Activated T-cell treated with anti-CD3 and anti-CD28 coated beads, Interleukin-2, amount 50 U/mL, for 72 hours (primary cell): ENCODE measurements around the gene LIAS. TPM values are rescaled to one million over a fixed set of nuclear protein-coding genes. Genes with fewer than 3 reads are reported as not detected.
"Not testable (repeated sequence)": the region's sequence is repeated elsewhere in the genome, so short reads cannot be mapped to it uniquely, and the experiment has no call there.

Experiments
- ATAC-seq, 2 donors: fragments of 150-1000 bp; cut with Tn5 transposase; replicated peaks in 1 of 2; 2 replicates each; pipeline ENCODE4 v1.10.0; 2021; ENCODE audit warnings: moderate library complexity in 2 of 2, mild to moderate bottlenecking in 1 of 2
- DNase-seq, 2 donors: peaks; one replicate each; pipeline ENCODE4 v3.0.0; 2021 to 2022; ENCODE audit warnings: mixed read lengths in 1 of 2
- H3K27ac Mint-ChIP-seq: one replicate; pipeline ENCODE4 v1.8.0; 2022; ENCODE audit warnings: mild to moderate bottlenecking, moderate library complexity, mixed read lengths
- H3K27me3 Mint-ChIP-seq: one replicate; pipeline ENCODE4 v1.8.0; 2022; ENCODE audit warnings: low read depth, mixed read lengths
- H3K36me3 Mint-ChIP-seq, 2 donors: one replicate each; pipeline ENCODE4 v1.8.0; 2022; ENCODE audit warnings: mixed read lengths in 2 of 2, mild to moderate bottlenecking in 1 of 2; ENCODE audit not compliant: insufficient read depth in 2 of 2
- H3K4me1 Mint-ChIP-seq: one replicate; pipeline ENCODE4 v1.8.0; 2022; ENCODE audit warnings: low read depth, mixed read lengths
- H3K4me3 Mint-ChIP-seq, 2 donors: one replicate each; pipeline ENCODE4 v1.8.0; 2022; ENCODE audit warnings: mild to moderate bottlenecking in 2 of 2, mixed read lengths in 2 of 2, moderate library complexity in 2 of 2
- H3K9me3 Mint-ChIP-seq, 2 donors: one replicate each; pipeline ENCODE4 v1.8.0; 2022; ENCODE audit warnings: mixed read lengths in 2 of 2
- total RNA-seq, 2 donors: library from RNA; stranded (reverse); gene quantifications; one replicate each; pipeline ENCODE4 v1.2.3, GENCODE V29; 2022

Gene LIAS
- total RNA-seq, 2 donors from 2014 or later, result 28.3 to 39.5 TPM

DNA sequence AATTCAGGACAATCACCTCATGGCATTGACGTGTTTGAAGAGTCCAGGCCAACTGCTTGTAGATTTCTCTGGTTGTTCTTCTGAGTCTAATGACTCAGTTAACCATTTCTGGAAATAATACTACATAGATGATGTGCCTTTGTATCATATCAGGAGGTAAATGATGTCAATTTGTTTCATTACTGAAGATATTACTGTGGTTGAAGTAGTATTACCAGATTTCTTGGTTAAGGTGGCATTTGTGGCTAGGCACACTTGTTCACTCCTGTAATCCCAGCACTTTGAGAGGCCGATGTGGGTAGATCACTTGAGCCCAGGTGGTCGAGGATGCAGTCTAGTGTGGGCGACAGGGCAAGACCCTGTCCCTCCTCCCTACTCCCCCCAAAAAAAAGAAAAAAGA, 15.9 kb upstream of the LIAS start:
- H3K27ac Mint-ChIP-seq, result peak overlapping the region; percentile 34
- peak; percentile 42 to 56 for ATAC-seq

GRCh38 chr4:39446483-39446841, 12.4 kb upstream of the LIAS start:
- no peaks in the 10 kb centered on the region for H3K9me3 Mint-ChIP-seq
- no peak overlapping the region for H3K27ac Mint-ChIP-seq
- peaks cover 0 to 12% of the 10 kb centered on the region in 2 donors for H3K36me3 Mint-ChIP-seq
- peak overlapping the region in 1 of 2 donors; percentile 66 for H3K4me3 Mint-ChIP-seq
- no peaks in the 10 kb centered on the region for H3K27me3 Mint-ChIP-seq
- DNase-seq, result no peak
- ATAC-seq, result no peak
- H3K4me1 Mint-ChIP-seq, result peaks cover 21% of the 10 kb centered on the region

More for the DNA sequence above, 15.9 kb upstream of the LIAS start:
- no peaks in the 10 kb centered on the region for H3K9me3 Mint-ChIP-seq
- no peak overlapping the region for H3K4me3 Mint-ChIP-seq
- DNase-seq, result peak in 1 of 2 donors; percentile 28
- H3K27me3 Mint-ChIP-seq, result no peaks in the 10 kb centered on the region
- H3K36me3 Mint-ChIP-seq, result no peaks in the 10 kb centered on the region
- H3K4me1 Mint-ChIP-seq, result peaks cover 16% of the 10 kb centered on the region

GRCh38 chr4:39446842-39447573, 11.8 kb upstream of the LIAS start:
- peak overlapping the region; percentile 55 to 66 for H3K4me3 Mint-ChIP-seq
- peak; percentile 57 to 60 for DNase-seq
- H3K4me1 Mint-ChIP-seq, result peaks cover 24% of the 10 kb centered on the region
- no peaks in the 10 kb centered on the region for H3K27me3 Mint-ChIP-seq
- H3K36me3 Mint-ChIP-seq, result peaks cover 0 to 17% of the 10 kb centered on the region in 2 donors
- peak; percentile 65 to 71 for ATAC-seq
- H3K27ac Mint-ChIP-seq, result no peak overlapping the region
- H3K9me3 Mint-ChIP-seq, result no peaks in the 10 kb centered on the region

- Mint-ChIP-seq H3K36me3 (peaks cover 11 to 49% of the 10 kb centered on the region in 2 donors), H3K4me3 (no peak overlapping the region), H3K27ac (peak overlapping the region; percentile 75), H3K9me3 (no peaks in the 10 kb centered on the region), H3K4me1 (peaks cover 43% of the 10 kb centered on the region), H3K27me3 (no peaks in the 10 kb centered on the region)
- DNase-seq (no peak), ATAC-seq (no peak)
Measured at GRCh38 chr4:39450618-39451017, 8.2 kb upstream of the LIAS start.

DNA sequence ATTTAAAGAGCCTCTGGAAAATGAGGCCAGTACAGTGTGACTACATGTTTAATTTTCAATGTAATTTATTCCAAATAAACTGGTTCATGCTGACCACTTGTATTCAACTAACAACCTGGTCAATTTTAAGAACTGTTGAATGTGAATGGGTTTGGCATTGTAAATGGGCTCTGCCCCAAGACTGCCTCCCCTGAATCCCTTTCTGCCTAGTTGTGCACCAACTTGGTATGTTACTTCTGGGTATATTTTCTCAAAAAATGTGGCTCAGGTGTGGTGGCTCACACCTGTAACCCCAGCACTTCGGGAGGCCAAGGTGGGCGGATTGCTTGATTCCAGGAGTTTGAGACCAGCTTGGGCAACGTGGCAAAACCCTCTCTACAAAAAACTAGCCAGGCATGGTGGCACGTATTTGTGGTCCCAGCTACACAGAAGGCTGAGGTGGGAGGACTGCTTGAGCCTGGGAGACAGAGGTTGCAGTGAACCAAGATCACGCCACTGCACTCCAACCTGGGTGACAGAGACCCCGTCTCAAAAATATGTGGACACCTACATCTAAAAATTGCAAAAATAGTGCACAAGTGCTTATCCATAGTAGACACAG, 7.3 kb upstream of the LIAS start:
- H3K27me3 Mint-ChIP-seq, result no peaks in the 10 kb centered on the region
- ATAC-seq (no peak), DNase-seq (no peak)
- peaks cover 52% of the 10 kb centered on the region for H3K4me1 Mint-ChIP-seq
- H3K27ac Mint-ChIP-seq, result peak overlapping the region; percentile 75
- H3K9me3 Mint-ChIP-seq, result no peaks in the 10 kb centered on the region
- H3K36me3 Mint-ChIP-seq, result peaks cover 11 to 56% of the 10 kb centered on the region in 2 donors
- H3K4me3 Mint-ChIP-seq, result no peak overlapping the region

GRCh38 chr4:39452153-39452859, 6.5 kb upstream of the LIAS start:
- Mint-ChIP-seq H3K9me3 (no peaks in the 10 kb centered on the region), H3K4me1 (peaks cover 56% of the 10 kb centered on the region), H3K27ac (peak overlapping the region; percentile 1), H3K27me3 (no peaks in the 10 kb centered on the region), H3K4me3 (no peak overlapping the region), H3K36me3 (peaks cover 18 to 64% of the 10 kb centered on the region in 2 donors)
- no peak for DNase-seq
- no peak for ATAC-seq

GRCh38 chr4:39452860-39453587, 5.8 kb upstream of the LIAS start:
- Mint-ChIP-seq H3K4me1 (peaks cover 62% of the 10 kb centered on the region), H3K9me3 (no peaks in the 10 kb centered on the region), H3K36me3 (peaks cover 21 to 71% of the 10 kb centered on the region in 2 donors), H3K27ac (peak overlapping the region; percentile 83), H3K4me3 (no peak overlapping the region), H3K27me3 (no peaks in the 10 kb centered on the region)
- ATAC-seq, result no peak
- DNase-seq, result no peak

DNA sequence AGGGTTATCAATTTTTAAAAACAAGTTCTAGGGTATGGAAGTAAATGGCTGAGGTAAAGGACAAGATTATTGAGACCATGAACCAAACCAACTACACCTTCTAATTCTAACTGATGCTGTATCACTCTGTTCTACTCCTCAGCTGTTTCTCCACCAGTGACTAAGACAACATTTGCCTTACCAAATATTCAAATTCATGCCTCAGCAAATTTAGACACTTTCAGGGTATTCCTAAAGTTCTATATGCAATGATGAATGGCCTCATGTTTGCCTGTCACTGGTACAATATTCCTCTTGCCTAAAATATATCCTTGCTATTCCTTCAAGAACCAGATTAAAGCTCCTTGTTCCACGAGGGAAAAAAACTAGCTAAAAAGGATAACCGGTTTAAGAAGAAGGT, 5.1 kb upstream of the LIAS start:
- Mint-ChIP-seq H3K4me1 (peaks cover 62% of the 10 kb centered on the region), H3K4me3 (no peak overlapping the region), H3K36me3 (peaks cover 27 to 76% of the 10 kb centered on the region in 2 donors), H3K27me3 (no peaks in the 10 kb centered on the region), H3K9me3 (no peaks in the 10 kb centered on the region), H3K27ac (peak overlapping the region; percentile 83)
- no peak for ATAC-seq
- no peak for DNase-seq

DNA sequence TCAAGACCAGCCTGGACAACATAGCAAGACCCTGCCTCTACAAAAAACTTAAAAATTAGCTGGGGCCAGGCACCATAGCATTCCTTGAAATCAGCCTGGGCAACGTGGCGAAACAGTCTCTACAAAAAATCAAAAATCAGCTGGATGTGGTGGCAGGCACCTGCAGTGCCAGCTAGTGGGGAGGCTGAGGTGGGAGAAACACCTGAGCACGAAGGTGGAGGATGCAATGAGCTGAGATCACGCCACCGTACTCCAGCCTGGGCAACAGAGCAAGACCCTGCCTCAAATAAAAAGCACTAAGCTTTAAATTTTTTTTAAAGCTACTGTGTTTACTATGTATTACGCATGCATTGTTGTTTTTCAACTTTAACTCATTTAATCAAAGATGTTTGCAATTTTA, 3.4 kb upstream of the LIAS start:
- Mint-ChIP-seq H3K4me3 (peak overlapping the region; percentile 42 to 99), H3K9me3 (no peaks in the 10 kb centered on the region), H3K36me3 (peaks cover 28 to 70% of the 10 kb centered on the region in 2 donors), H3K27ac (no peak overlapping the region), H3K27me3 (no peaks in the 10 kb centered on the region), H3K4me1 (peaks cover 68% of the 10 kb centered on the region)
- DNase-seq (no peak), ATAC-seq (no peak)

GRCh38 chr4:39456946-39457763, 1.7 kb upstream of the LIAS start:
- Mint-ChIP-seq H3K36me3 (peaks cover 28 to 60% of the 10 kb centered on the region in 2 donors), H3K4me1 (peaks cover 75% of the 10 kb centered on the region), H3K27ac (peak overlapping the region; percentile 100), H3K27me3 (no peaks in the 10 kb centered on the region), H3K9me3 (no peaks in the 10 kb centered on the region), H3K4me3 (peak overlapping the region; percentile 97 to 99)
- DNase-seq, result no peak
- no peak for ATAC-seq

GRCh38 chr4:39458161-39458504, 723 bp upstream of the LIAS start:
- H3K27me3 Mint-ChIP-seq, ATAC-seq, H3K9me3 Mint-ChIP-seq: not testable (repeated sequence)

GRCh38 chr4:39464886-39465501, 6.1 kb downstream of the LIAS start:
- peak in 1 of 2 donors; percentile 23 for DNase-seq
- Mint-ChIP-seq H3K4me1 (peaks cover 40% of the 10 kb centered on the region), H3K4me3 (peak overlapping the region in 1 of 2 donors; percentile 63), H3K27ac (peak overlapping the region; percentile 96), H3K27me3 (no peaks in the 10 kb centered on the region), H3K9me3 (no peaks in the 10 kb centered on the region), H3K36me3 (peaks cover 0 to 15% of the 10 kb centered on the region in 2 donors)
- peak; percentile 90 to 93 for ATAC-seq

More at GRCh38 chr4:39458161-39458504, 723 bp upstream of the LIAS start:
- H3K27ac Mint-ChIP-seq, result peak overlapping the region; percentile 100
- not testable (repeated sequence) for DNase-seq
- peaks cover 69% of the 10 kb centered on the region for H3K4me1 Mint-ChIP-seq
- H3K36me3 Mint-ChIP-seq, result peaks cover 26 to 50% of the 10 kb centered on the region in 2 donors
- peak overlapping the region; percentile 97 to 99 for H3K4me3 Mint-ChIP-seq
